Medulla oblongata (tissue), 1 donor: Measurements from ENCODE around the gene MAGEB6B.
"Not testable (repeated sequence)": the region's sequence is repeated elsewhere in the genome, so short reads cannot be mapped to it uniquely, and the experiment has no call there.

Experiments
- DNase-seq: peaks from one replicate; pipeline ENCODE4 v3.0.0-alpha.2; 2015; ENCODE audit errors: extremely low spot score

Gene MAGEB6B, protein sequence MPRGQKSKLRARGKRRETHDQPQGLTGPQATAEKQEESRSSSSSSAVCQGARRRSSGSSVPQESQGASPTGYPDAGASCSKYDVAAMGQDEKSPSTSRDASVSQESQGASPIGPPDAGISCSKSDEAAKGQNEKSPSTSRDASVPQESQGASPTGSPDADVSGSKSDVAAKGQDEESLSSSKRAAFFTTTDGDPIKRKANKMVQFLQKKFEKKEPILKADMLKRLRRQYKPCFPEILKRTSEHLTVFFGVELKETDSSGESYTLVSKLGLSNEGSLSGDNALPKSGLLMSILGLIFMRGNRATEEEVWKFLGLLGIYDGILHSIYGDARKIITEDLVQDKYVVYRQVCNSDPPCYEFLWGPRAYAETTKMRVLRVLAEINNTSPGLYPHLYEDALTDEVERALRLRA

GRCh38 chrX:26160301-26160700, at the start of gene MAGEB6B:
TSS of gene MAGEB6B (plus strand) at chrX:26160601. CDS start at chrX:26160601, 0 bp downstream.
- DNase-seq, result no peak

- no peak for DNase-seq
Measured at GRCh38 chrX:26138274-26138673, 22.1 kb upstream of the MAGEB6B start, which contains the start of gene MAGEB18. TSS of gene MAGEB18 (plus strand) at chrX:26138343. CDS start at chrX:26138986, 643 bp downstream.

DNA sequence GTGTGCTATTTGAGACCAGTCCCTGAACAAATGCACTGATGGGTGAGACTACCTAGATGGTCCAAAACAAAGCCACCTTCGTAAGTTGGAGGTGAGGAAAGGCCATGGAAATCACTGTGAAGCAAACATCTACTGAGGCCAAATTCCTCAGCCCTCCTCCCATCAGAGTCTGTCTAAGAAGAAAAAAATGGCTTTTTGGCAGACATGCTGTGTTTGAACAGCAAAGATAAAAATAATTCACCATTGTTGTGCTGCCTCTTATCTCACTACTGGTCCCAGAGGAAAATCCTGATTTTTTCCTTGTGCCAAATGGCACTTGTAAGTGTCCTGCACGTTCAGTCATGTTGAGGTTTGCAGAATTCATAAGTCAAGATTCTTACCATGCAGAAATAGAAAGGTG, 14.4 kb upstream of the MAGEB6B start:
- no peak for DNase-seq

DNA sequence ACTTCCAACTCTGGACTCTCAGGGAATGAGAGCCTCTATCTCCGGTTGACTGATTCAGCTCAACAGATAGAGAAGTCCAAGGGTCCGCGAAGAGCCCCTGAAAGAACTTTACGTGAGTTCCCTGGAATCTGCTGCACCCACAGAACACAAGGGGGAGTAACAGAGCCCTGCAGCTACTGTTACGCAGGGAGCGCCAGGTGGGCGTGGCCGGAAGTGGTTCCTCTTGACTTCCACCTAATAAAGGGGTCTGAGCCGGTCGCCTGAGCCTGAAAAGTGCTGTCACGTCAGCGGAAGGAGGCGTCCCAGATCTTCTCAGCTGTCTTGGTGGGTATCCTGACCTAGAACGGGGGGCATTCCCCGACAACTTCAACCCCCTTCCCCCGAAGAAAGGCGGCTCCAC, 31.8 kb downstream of the MAGEB6B start, which contains the start of gene MAGEB6:
MAGEB6 (plus strand) TSS at position 237 of the 400 bp plus-strand sequence. CDS start 1,407 bp downstream, outside the sequence.
- DNase-seq, result no peak

GRCh38 chrX:26203561-26203960, 43.2 kb downstream of the MAGEB6B start:
- no peak for DNase-seq

DNA sequence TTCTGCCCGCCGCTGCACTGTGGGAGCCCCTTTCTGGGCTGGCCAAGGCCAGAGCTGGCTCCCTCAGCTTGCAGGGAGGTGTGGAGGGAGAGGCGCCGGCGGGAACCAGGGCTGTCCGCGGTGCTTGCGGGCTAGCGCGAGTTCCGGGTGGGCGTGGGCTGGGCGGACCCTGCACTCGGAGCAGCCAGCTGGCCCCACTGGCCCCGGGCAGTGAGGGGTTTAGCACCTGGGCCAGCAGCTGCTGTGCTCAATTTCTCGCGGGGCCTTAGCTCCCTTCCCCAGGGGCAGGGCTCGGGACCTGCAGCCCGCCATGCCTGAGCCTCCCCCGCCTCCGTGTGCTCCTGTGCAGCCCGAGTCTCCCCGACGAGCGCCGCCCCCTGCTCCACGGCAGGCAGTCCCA, 44.3 kb downstream of the MAGEB6B start:
- not testable (repeated sequence) for DNase-seq

DNA sequence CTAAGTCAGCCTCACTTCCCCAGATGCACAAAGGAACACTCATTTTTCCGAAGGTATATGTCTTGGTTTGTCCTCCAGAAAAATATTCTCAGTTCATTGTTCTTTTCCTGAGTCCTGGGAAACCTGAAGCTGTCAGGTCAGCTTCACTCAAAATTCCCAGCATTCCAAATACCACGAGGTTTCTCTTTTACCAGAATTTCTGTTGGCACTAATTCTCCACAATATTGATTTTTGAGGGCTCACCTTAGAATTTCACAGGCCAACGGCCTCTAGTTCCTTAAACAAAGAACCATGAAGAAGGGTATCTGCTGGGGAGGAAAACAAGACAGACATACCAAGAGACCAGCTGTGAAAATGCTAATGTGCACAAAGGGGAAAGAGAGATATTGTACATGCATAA, 47.6 kb downstream of the MAGEB6B start:
- no peak for DNase-seq
